A549 (cell line): ENCODE measurements around the gene CARMIL1.

ENCODE experiments used
- JUN ChIP-seq, 2 experiments: fragments of >200 bp; sonication (Bioruptor Twin); formaldehyde crosslinking; IDR thresholded peaks; 2 replicates in 1 of 2; 3 replicates in 1 of 2; pipeline ENCODE4 v1.6.1; 2016 to 2017
- SREBF2 ChIP-seq: fragments of 450-650 bp; IDR thresholded peaks from 2 replicates; pipeline ENCODE4 v1.6.1; 2014; ENCODE audit warnings: mild to moderate bottlenecking, moderate library complexity
- TF ChIP-seq, protein P1 (sequence below): fragments of 250-450 bp; sonication (Bioruptor Pico); IDR thresholded peaks from 2 replicates; pipeline ENCODE4 v1.5.0; 2021; ENCODE audit warnings: mild to moderate bottlenecking, moderate library complexity, borderline replicate concordance
- TF ChIP-seq, protein P2 (sequence below): fragments of 450-650 bp; IDR thresholded peaks from 2 replicates; pipeline ENCODE4 v1.6.1; 2014; ENCODE audit warnings: antibody characterized with exemption
- TF ChIP-seq, protein P3 (sequence below): fragments of >200 bp; sonication (Bioruptor Twin); formaldehyde crosslinking; IDR thresholded peaks from 3 replicates; pipeline ENCODE4 v1.5.1; 2016

DNA sequence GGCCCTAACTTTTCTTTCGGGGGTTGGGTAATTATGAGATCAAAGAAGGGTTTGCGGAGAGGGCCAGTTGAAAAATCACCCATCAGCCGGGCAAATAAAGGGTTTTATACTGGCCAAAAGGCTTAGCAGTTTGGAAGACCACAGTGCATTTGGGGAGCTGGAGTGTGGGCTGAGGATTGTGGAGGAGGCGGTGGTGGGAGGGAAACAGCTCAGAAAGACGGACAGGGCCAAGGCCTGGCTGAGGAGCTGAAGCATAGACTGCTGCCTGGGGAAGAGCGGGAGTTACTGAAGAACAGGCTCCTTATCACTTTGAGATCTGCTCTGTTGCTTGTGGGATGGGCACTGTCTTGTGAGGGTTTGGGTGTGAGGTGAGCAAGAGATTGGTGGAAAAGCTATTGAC is 144.2 kb downstream of the CARMIL1 start:
- TF ChIP-seq SREBF2, result no peak
- TF ChIP-seq JUN (IDR thresholded peaks at IDR 0.05), result no peak
- TF ChIP-seq, protein P1, sequence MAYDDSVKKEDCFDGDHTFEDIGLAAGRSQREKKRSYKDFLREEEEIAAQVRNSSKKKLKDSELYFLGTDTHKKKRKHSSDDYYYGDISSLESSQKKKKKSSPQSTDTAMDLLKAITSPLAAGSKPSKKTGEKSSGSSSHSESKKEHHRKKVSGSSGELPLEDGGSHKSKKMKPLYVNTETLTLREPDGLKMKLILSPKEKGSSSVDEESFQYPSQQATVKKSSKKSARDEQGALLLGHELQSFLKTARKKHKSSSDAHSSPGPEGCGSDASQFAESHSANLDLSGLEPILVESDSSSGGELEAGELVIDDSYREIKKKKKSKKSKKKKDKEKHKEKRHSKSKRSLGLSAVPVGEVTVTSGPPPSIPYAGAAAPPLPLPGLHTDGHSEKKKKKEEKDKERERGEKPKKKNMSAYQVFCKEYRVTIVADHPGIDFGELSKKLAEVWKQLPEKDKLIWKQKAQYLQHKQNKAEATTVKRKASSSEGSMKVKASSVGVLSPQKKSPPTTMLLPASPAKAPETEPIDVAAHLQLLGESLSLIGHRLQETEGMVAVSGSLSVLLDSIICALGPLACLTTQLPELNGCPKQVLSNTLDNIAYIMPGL (CRISPR knock-in tag), result no peak
- TF ChIP-seq, protein P2, sequence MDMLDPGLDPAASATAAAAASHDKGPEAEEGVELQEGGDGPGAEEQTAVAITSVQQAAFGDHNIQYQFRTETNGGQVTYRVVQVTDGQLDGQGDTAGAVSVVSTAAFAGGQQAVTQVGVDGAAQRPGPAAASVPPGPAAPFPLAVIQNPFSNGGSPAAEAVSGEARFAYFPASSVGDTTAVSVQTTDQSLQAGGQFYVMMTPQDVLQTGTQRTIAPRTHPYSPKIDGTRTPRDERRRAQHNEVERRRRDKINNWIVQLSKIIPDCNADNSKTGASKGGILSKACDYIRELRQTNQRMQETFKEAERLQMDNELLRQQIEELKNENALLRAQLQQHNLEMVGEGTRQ, result no peak
- TF ChIP-seq, protein P3, sequence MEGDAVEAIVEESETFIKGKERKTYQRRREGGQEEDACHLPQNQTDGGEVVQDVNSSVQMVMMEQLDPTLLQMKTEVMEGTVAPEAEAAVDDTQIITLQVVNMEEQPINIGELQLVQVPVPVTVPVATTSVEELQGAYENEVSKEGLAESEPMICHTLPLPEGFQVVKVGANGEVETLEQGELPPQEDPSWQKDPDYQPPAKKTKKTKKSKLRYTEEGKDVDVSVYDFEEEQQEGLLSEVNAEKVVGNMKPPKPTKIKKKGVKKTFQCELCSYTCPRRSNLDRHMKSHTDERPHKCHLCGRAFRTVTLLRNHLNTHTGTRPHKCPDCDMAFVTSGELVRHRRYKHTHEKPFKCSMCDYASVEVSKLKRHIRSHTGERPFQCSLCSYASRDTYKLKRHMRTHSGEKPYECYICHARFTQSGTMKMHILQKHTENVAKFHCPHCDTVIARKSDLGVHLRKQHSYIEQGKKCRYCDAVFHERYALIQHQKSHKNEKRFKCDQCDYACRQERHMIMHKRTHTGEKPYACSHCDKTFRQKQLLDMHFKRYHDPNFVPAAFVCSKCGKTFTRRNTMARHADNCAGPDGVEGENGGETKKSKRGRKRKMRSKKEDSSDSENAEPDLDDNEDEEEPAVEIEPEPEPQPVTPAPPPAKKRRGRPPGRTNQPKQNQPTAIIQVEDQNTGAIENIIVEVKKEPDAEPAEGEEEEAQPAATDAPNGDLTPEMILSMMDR, result no peak
